ENCODE data around the gene CHTF18. TPM values are rescaled to one million over a fixed set of nuclear protein-coding genes. Genes with fewer than 3 reads are reported as not detected.

The CHTF18 gene
- total and polyA plus RNA-seq, 2 donors (not counting 3 experiments of a cell fraction or from before 2014, with no cell fraction given): 33.0 to 69.5 TPM

DNA sequence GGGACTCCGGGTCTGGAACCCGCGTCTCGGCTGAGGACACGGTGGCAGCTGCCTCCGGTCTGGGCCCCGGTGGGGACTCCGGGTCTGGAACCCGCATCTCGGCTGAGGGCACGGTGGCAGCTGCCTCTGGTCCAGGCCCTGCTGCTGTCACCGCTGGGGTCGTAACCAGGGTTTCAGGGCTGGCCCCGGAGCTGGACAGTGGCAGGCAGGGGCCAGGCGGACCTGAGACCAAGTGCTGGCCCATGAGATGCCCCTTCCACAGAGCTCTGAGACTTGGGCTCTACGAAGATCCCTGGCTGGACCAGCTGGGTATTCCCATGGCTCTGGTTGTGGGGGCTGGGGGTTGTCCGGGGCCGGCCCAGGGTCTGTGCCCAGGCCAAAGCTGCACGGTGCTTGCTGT is 4.0 kb upstream of the CHTF18 start:
- Histone ChIP-seq H3K4me3 (replicated peaks in 1 of 3; ENCODE audit: insufficient read depth in 1 of 3, low read depth in 1 of 3, low read length in 3 of 3) (no peak overlapping the region), H3K4me2 (ENCODE audit: insufficient read depth, low read length) (no peak overlapping the region), H3K9me1 (replicated peaks; ENCODE audit: control insufficient read depth, extremely low read depth, insufficient read depth, low read length) (no peaks in the 10 kb centered on the region), H4K20me1 (replicated peaks; ENCODE audit: control insufficient read depth, extremely low read depth, insufficient read depth, low read length) (no peaks in the 10 kb centered on the region), H3K4me1 (ENCODE audit: control insufficient read depth, extremely low read depth, insufficient read depth, low read length) (peaks cover 13% of the 10 kb centered on the region), H3K27me3 (ENCODE audit: control insufficient read depth in 2 of 2, insufficient read depth in 2 of 2, low read length in 2 of 2) (no peaks in the 10 kb centered on the region), H2AFZ (ENCODE audit: low read depth, low read length) (no peak overlapping the region), H3K27ac (ENCODE audit: insufficient read depth, low read depth, low read length) (no peak overlapping the region), H3K36me3 (ENCODE audit: control insufficient read depth in 2 of 2, extremely low read depth in 1 of 2, insufficient read depth in 2 of 2, low read length in 2 of 2) (peaks cover 2 to 6% of the 10 kb centered on the region in 2 experiments), H3K9me3 (replicated peaks; ENCODE audit: control insufficient read depth, insufficient read depth, low read length) (no peaks in the 10 kb centered on the region), H3K79me2 (ENCODE audit: control insufficient read depth, insufficient read depth, low read length) (peaks cover 22% of the 10 kb centered on the region), H3K9ac (replicated peaks; ENCODE audit: extremely low read depth, insufficient read depth, low read length) (no peak overlapping the region)
- CTCF ChIA-PET: interaction anchor here (0.8 to 5.8 kb wide), 10 partner anchors 7 to 273 kb away, joined by 3 to 67 read pairs (median 7); partner anchors contain the start of genes ANTKMT and METRN
- dilution Hi-C loops (cut with MboI; ENCODE audit: extremely low pct_ligation_motif_present, low sequenced_read_pairs) (no loop called here), intact Hi-C loops (cut with micrococcal nuclease) (no loop called here)
- FAIRE-seq: no peak
- TF ChIP-seq FOS (IDR thresholded peaks at IDR 0.05; ENCODE audit: borderline replicate concordance, insufficient read depth, low read length): no peak
- TF ChIP-seq POLR2A (IDR thresholded peaks at IDR 0.05; ENCODE audit: low read depth, low read length): no peak
- TF ChIP-seq POLR2AphosphoS5 (IDR thresholded peaks at IDR 0.05; ENCODE audit: insufficient read depth, low read depth, low read length): no peak
- no peak for TF ChIP-seq MYC (IDR thresholded peaks at IDR 0.05; ENCODE audit: low read depth, low read length)
- TF ChIP-seq, protein P1, sequence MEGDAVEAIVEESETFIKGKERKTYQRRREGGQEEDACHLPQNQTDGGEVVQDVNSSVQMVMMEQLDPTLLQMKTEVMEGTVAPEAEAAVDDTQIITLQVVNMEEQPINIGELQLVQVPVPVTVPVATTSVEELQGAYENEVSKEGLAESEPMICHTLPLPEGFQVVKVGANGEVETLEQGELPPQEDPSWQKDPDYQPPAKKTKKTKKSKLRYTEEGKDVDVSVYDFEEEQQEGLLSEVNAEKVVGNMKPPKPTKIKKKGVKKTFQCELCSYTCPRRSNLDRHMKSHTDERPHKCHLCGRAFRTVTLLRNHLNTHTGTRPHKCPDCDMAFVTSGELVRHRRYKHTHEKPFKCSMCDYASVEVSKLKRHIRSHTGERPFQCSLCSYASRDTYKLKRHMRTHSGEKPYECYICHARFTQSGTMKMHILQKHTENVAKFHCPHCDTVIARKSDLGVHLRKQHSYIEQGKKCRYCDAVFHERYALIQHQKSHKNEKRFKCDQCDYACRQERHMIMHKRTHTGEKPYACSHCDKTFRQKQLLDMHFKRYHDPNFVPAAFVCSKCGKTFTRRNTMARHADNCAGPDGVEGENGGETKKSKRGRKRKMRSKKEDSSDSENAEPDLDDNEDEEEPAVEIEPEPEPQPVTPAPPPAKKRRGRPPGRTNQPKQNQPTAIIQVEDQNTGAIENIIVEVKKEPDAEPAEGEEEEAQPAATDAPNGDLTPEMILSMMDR (IDR thresholded peaks at IDR 0.05; ENCODE audit: extremely low read depth in 1 of 2, insufficient read depth in 1 of 2, low read depth in 1 of 2, low read length in 2 of 2): no peak
- no peak for TF ChIP-seq JUN (IDR thresholded peaks at IDR 0.05; ENCODE audit: borderline replicate concordance, insufficient read depth, insufficient read length, low read depth)
- TF ChIP-seq, protein P2, sequence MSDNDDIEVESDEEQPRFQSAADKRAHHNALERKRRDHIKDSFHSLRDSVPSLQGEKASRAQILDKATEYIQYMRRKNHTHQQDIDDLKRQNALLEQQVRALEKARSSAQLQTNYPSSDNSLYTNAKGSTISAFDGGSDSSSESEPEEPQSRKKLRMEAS (IDR thresholded peaks at IDR 0.05; ENCODE audit: insufficient read depth, insufficient read length): no peak
- TF ChIP-seq GATA2 (IDR thresholded peaks at IDR 0.05; ENCODE audit: insufficient read depth, insufficient read length, low read depth, low read length): no peak
- TF ChIP-seq EZH2 (IDR thresholded peaks at IDR 0.05; ENCODE audit: borderline replicate concordance, low read depth, low read length, severe bottlenecking): no peak
- no TSS peak for BruUV-seq (replicated peaks)
- POLR2A ChIA-PET: interaction anchor here (0.6 to 1.0 kb wide), 2 partner anchors 36 to 212 kb away, joined by 3 read pairs; no protein-coding TSS in a partner anchor
- DNase-seq (ENCODE audit: low read depth, low spot score): no peak

Data from endothelial cell of umbilical vein (primary cell).